ENCODE measurements around the gene CXCL13. TPM values are rescaled to one million over a fixed set of nuclear protein-coding genes. Genes with fewer than 3 reads are reported as not detected.
A peak's percentile ranks its signal among the peaks of the same experiment; 100 is the strongest.
"Not testable (repeated sequence)": the region's sequence is repeated elsewhere in the genome, so short reads cannot be mapped to it uniquely, and the experiment has no call there.

Gene CXCL13
- total RNA-seq (2021) (not detected in 2 replicates), Bru-seq, nascent RNA (percentile 7 among the genes with signal in this experiment), BruChase-seq, experiment 1, labeled RNA remaining after a 2-hour chase (percentile 11 among the genes with signal in this experiment), BruChase-seq, experiment 2, labeled RNA remaining after a 6-hour chase (percentile 12 among the genes with signal in this experiment)
- long read RNA-seq = 0 reads

DNA sequence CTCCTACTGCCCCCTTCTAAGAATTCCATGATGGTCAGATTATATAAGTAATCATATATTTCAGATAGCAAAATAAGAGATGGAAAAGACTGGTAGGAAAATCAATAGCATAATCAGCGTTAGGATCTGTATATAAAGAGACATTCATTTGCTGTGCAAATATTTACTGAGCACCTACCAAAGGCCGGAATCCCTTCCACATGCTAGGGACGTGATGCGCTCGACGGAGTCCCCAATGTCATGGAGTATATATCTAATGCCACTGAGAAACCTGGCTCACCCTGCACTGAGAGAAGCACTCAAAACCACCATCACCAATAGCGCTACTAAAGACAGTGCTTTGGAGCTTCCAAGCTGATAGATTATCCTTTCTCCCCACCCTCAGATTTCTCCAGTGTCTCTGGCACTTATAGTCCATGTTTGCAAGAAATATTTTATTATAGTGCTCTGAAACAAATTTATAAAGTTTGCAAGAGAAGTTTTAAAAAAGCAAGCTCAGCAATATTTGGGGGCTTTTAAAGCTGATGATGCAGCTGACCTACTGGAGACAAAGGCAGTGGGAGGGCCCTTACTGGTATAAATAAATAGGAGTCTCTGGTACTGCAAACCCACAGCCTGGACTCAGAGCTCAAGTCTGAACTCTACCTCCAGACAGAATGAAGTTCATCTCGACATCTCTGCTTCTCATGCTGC is at the start of gene CXCL13:
Gene CXCL13, plus strand, starts transcription at position 611 of the 693 bp plus-strand sequence. Its CDS starts 46 bp downstream, at position 657.
- no peaks in the 10 kb centered on the region for H3K27me3 ChIP-seq (replicated peaks; ENCODE audit: insufficient read depth, low read depth, low read length, poor library complexity)
- H3K4me1 ChIP-seq (ENCODE audit: insufficient read depth, low read length, poor library complexity, severe bottlenecking) = no peaks in the 10 kb centered on the region
- no peak for TF ChIP-seq EZH2 (IDR thresholded peaks at IDR 0.05; ENCODE audit: borderline replicate concordance, low read depth, low read length, poor library complexity, severe bottlenecking)
- TF ChIP-seq CTCF (conservative IDR thresholded peaks at IDR 0.05; ENCODE audit: low read depth, low read length) = no peak
- H3K36me3 ChIP-seq (ENCODE audit: insufficient read depth, low read length, poor library complexity, severe bottlenecking) = no peaks in the 10 kb centered on the region
- no peaks in the 10 kb centered on the region for H3K9me3 ChIP-seq (ENCODE audit: low read depth, low read length, poor library complexity, severe bottlenecking)
- no peak within 1 kb of the TSS for H3K27ac ChIP-seq (ENCODE audit: low read depth, low read length, poor library complexity, severe bottlenecking)
- intact Hi-C loops (cut with micrococcal nuclease; ENCODE audit: unreplicated experiment) = no loop called here
- BruUV-seq (replicated peaks) = no TSS peak
- POLR2A ChIA-PET (ENCODE audit: low non-redundant PET) = no interaction called here
- CTCF ChIA-PET = no interaction called here
- no peak for DNase-seq (ENCODE audit: low spot score)
- no peak within 1 kb of the TSS for H3K4me3 ChIP-seq (ENCODE audit: low read depth, low read length, poor library complexity, severe bottlenecking)

DNA sequence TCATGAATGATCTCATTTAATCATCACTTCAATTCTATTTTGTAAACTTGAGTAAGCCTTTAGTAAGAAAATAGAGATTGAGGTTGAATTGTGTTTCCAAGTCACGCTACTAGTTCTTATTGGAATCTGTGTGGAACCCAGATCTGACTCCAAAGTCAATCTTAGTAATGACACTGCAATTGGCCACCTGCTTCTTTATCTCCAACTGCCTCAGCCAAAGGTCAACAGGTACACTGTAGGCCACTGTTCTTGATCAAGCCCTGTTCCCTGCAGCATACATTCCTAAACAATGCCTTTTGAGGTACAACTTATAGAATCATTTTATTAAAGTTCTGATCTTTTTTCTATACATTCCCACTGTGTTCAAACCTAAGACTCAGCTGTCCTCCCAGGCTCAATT is 45.5 kb upstream of the CXCL13 start:
- H3K27me3 ChIP-seq (replicated peaks; ENCODE audit: insufficient read depth, low read depth, low read length, poor library complexity) = no peaks in the 10 kb centered on the region
- intact Hi-C loops (cut with micrococcal nuclease; ENCODE audit: unreplicated experiment) = no loop called here
- no peaks in the 10 kb centered on the region for H3K4me1 ChIP-seq (ENCODE audit: insufficient read depth, low read length, poor library complexity, severe bottlenecking)
- ChIA-PET POLR2A (ENCODE audit: low non-redundant PET) (no interaction called here), CTCF (no interaction called here)
- no peak for DNase-seq (ENCODE audit: low spot score)
- H3K36me3 ChIP-seq (ENCODE audit: insufficient read depth, low read length, poor library complexity, severe bottlenecking) = no peaks in the 10 kb centered on the region
- no peak overlapping the region for H3K27ac ChIP-seq (ENCODE audit: low read depth, low read length, poor library complexity, severe bottlenecking)
- no peak for TF ChIP-seq CTCF (conservative IDR thresholded peaks at IDR 0.05; ENCODE audit: low read depth, low read length)
- TF ChIP-seq EZH2 (IDR thresholded peaks at IDR 0.05; ENCODE audit: borderline replicate concordance, low read depth, low read length, poor library complexity, severe bottlenecking) = no peak
- no peaks in the 10 kb centered on the region for H3K9me3 ChIP-seq (ENCODE audit: low read depth, low read length, poor library complexity, severe bottlenecking)
- BruUV-seq (replicated peaks) = no TSS peak
- no peak overlapping the region for H3K4me3 ChIP-seq (ENCODE audit: low read depth, low read length, poor library complexity, severe bottlenecking)

DNA sequence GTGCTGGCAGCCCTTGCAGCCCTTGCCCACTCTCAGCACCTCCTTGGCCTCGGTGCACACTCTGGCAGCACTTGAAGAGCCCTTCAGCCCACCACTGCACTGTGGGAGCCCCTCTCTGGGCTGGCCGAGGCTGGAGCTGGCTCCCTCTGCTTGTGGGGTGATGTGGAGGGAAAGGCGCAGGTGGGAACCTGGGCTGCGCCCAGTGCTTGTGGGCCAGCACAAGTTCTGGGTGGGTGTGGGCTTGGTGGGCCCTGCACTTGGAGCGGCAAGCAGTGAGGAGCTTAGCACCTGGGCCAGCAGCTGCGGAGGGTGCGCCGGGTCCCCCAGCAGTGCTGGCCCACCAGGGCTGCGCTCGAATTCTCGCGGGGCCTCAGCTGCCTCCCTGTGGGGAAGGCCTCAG is 43.9 kb upstream of the CXCL13 start:
- CTCF ChIA-PET; POLR2A ChIA-PET (ENCODE audit: low non-redundant PET); BruUV-seq (replicated peaks); H3K9me3 ChIP-seq (ENCODE audit: low read depth, low read length, poor library complexity, severe bottlenecking); H3K36me3 ChIP-seq (ENCODE audit: insufficient read depth, low read length, poor library complexity, severe bottlenecking); DNase-seq (ENCODE audit: low spot score); H3K27me3 ChIP-seq (replicated peaks; ENCODE audit: insufficient read depth, low read depth, low read length, poor library complexity); H3K4me3 ChIP-seq (ENCODE audit: low read depth, low read length, poor library complexity, severe bottlenecking); intact Hi-C loops (cut with micrococcal nuclease; ENCODE audit: unreplicated experiment); H3K27ac ChIP-seq (ENCODE audit: low read depth, low read length, poor library complexity, severe bottlenecking); H3K4me1 ChIP-seq (ENCODE audit: insufficient read depth, low read length, poor library complexity, severe bottlenecking): not testable (repeated sequence)

- BruUV-seq (replicated peaks) = no TSS peak
- Histone ChIP-seq H3K4me3 (ENCODE audit: low read depth, low read length, poor library complexity, severe bottlenecking) (no peak overlapping the region), H3K9me3 (ENCODE audit: low read depth, low read length, poor library complexity, severe bottlenecking) (no peaks in the 10 kb centered on the region), H3K4me1 (ENCODE audit: insufficient read depth, low read length, poor library complexity, severe bottlenecking) (no peaks in the 10 kb centered on the region), H3K36me3 (ENCODE audit: insufficient read depth, low read length, poor library complexity, severe bottlenecking) (no peaks in the 10 kb centered on the region), H3K27ac (ENCODE audit: low read depth, low read length, poor library complexity, severe bottlenecking) (no peak overlapping the region), H3K27me3 (replicated peaks; ENCODE audit: insufficient read depth, low read depth, low read length, poor library complexity) (no peaks in the 10 kb centered on the region)
- no peak for DNase-seq (ENCODE audit: low spot score)
- ChIA-PET POLR2A (ENCODE audit: low non-redundant PET) (no interaction called here), CTCF (no interaction called here)
- intact Hi-C loops (cut with micrococcal nuclease; ENCODE audit: unreplicated experiment) = no loop called here
- TF ChIP-seq CTCF (conservative IDR thresholded peaks at IDR 0.05; ENCODE audit: low read depth, low read length) = no peak
- no peak for TF ChIP-seq EZH2 (IDR thresholded peaks at IDR 0.05; ENCODE audit: borderline replicate concordance, low read depth, low read length, poor library complexity, severe bottlenecking)
Observed at GRCh38 chr4:77564231-77564630, 41.4 kb upstream of the CXCL13 start.

All from A673 (cell line).